ENCODE data around the gene CST5. TPM values are rescaled to one million over a fixed set of nuclear protein-coding genes. Genes with fewer than 3 reads are reported as not detected.
"Not testable (repeated sequence)": the region's sequence is repeated elsewhere in the genome, so short reads cannot be mapped to it uniquely, and the experiment has no call there.

Gene CST5
- total RNA-seq (ENCODE audit: insufficient read depth, low replicate concordance), result not detected

- DNase-seq (ENCODE audit: low spot score), result no peak
Observed at GRCh38 chr20:23879328-23879798, at the start of gene CST5. CST5 (minus strand) TSS chr20:23879748; CDS start chr20:23879676, 72 bp downstream.

GRCh38 chr20:23928788-23929187 lies 49.2 kb upstream of the CST5 start:
- no peak for DNase-seq (ENCODE audit: low spot score)

GRCh38 chr20:23928353-23928752 lies 48.8 kb upstream of the CST5 start:
- DNase-seq (ENCODE audit: low spot score), result no peak

- no peak for DNase-seq (ENCODE audit: low spot score)
Observed at GRCh38 chr20:23926944-23927872, 47.7 kb upstream of the CST5 start.

GRCh38 chr20:23926526-23926880 lies 47.0 kb upstream of the CST5 start:
- no peak for DNase-seq (ENCODE audit: low spot score)

GRCh38 chr20:23925789-23926525 lies 46.4 kb upstream of the CST5 start:
- no peak for DNase-seq (ENCODE audit: low spot score)

GRCh38 chr20:23924751-23925150 lies 45.2 kb upstream of the CST5 start:
- no peak for DNase-seq (ENCODE audit: low spot score)

GRCh38 chr20:23923891-23924435 lies 44.4 kb upstream of the CST5 start:
- no peak for DNase-seq (ENCODE audit: low spot score)

GRCh38 chr20:23923311-23923710 lies 43.8 kb upstream of the CST5 start:
- no peak for DNase-seq (ENCODE audit: low spot score)

- DNase-seq (ENCODE audit: low spot score), result peak; percentile 14
Observed at GRCh38 chr20:23920408-23921325, 41.1 kb upstream of the CST5 start.

GRCh38 chr20:23918896-23919295 lies 39.3 kb upstream of the CST5 start:
- DNase-seq (ENCODE audit: low spot score), result no peak

GRCh38 chr20:23918101-23918862 lies 38.7 kb upstream of the CST5 start:
- no peak for DNase-seq (ENCODE audit: low spot score)

GRCh38 chr20:23917024-23917725 lies 37.6 kb upstream of the CST5 start:
- no peak for DNase-seq (ENCODE audit: low spot score)

- no peak for DNase-seq (ENCODE audit: low spot score)
Observed at GRCh38 chr20:23915844-23916243, 36.3 kb upstream of the CST5 start.

- not testable (repeated sequence) for DNase-seq (ENCODE audit: low spot score)
Observed at GRCh38 chr20:23914469-23914868, 34.9 kb upstream of the CST5 start.

- DNase-seq (ENCODE audit: low spot score), result no peak
Observed at GRCh38 chr20:23910210-23910609, 30.7 kb upstream of the CST5 start.

- no peak for DNase-seq (ENCODE audit: low spot score)
Observed at GRCh38 chr20:23909390-23909789, 29.8 kb upstream of the CST5 start.

GRCh38 chr20:23907579-23907978 lies 28.0 kb upstream of the CST5 start:
- DNase-seq (ENCODE audit: low spot score), result no peak

- DNase-seq (ENCODE audit: low spot score), result not testable (repeated sequence)
Observed at GRCh38 chr20:23902396-23902795, 22.8 kb upstream of the CST5 start.

- DNase-seq (ENCODE audit: low spot score), result not testable (repeated sequence)
Observed at GRCh38 chr20:23890867-23891266, 11.3 kb upstream of the CST5 start.

Data from umbilical cord (tissue), 2 donors.